Neural cell (in vitro differentiated cells): ENCODE results near the gene VCX3B. TPM values are rescaled to one million over a fixed set of nuclear protein-coding genes. Genes with fewer than 3 reads are reported as not detected.

ENCODE experiments used
- H2AFZ ChIP-seq: fragments of 200-600, 300-800 bp; sonication (generic), shearing (Covaris generic); 2 replicates; pipeline ENCODE4 v1.6.0; 2014; ENCODE audit warnings: low read depth, mild to moderate bottlenecking, antibody characterized with exemption, low read length, moderate library complexity
- H3F3A ChIP-seq: fragments of 200-600 bp; shearing (Covaris generic); 2 replicates; pipeline ENCODE4 v1.6.1; 2016; ENCODE audit warnings: mild to moderate bottlenecking, moderate library complexity, mixed read lengths, antibody characterized with exemption, low read length; ENCODE audit not compliant: insufficient read depth, poor library complexity, severe bottlenecking
- H3K27ac ChIP-seq: fragments of 200-600, 300-800 bp; sonication (generic), shearing (Covaris generic); 2 replicates; pipeline ENCODE4 v1.5.1; 2014; ENCODE audit warnings: mild to moderate bottlenecking, low read length, moderate library complexity
- H3K27me3 ChIP-seq: fragments of 300-800, 200-600 bp; sonication (generic), shearing (Covaris generic); 2 replicates; pipeline ENCODE4 v1.6.0; 2014; ENCODE audit warnings: mild to moderate bottlenecking, low read depth, low read length, moderate library complexity; ENCODE audit not compliant: insufficient read depth
- H3K36me3 ChIP-seq: fragments of 300-800, 200-600 bp; sonication (generic), shearing (Covaris generic); 2 replicates; pipeline ENCODE4 v1.5.1; 2014; ENCODE audit warnings: mild to moderate bottlenecking, antibody characterized with exemption, low read length, moderate library complexity; ENCODE audit not compliant: insufficient read depth
- H3K4me2 ChIP-seq: fragments of 300-800, 200-600 bp; sonication (generic), shearing (Covaris generic); 2 replicates; pipeline ENCODE4 v1.6.0; 2014; ENCODE audit warnings: mild to moderate bottlenecking, low read length
- H3K4me3 ChIP-seq: fragments of 300-800, 200-600 bp; sonication (generic), shearing (Covaris generic); 2 replicates; pipeline ENCODE4 v1.5.1; 2014; ENCODE audit warnings: mild to moderate bottlenecking, low read length, moderate library complexity
- H3K79me2 ChIP-seq: fragments of 200-600 bp; shearing (Covaris generic); replicated peaks from 2 replicates; pipeline ENCODE4 v1.6.0; 2014; ENCODE audit warnings: mild to moderate bottlenecking, low read length, moderate library complexity; ENCODE audit not compliant: insufficient read depth
- H3K9ac ChIP-seq: fragments of 300-800, 200-600 bp; sonication (generic), shearing (Covaris generic); 2 replicates; pipeline ENCODE4 v1.6.1; 2016; ENCODE audit warnings: mild to moderate bottlenecking, low read length, mixed read lengths
- H3K9me2 ChIP-seq: fragments of 200-600 bp; shearing (Covaris generic); 2 replicates; pipeline ENCODE4 v1.6.1; 2016; ENCODE audit warnings: mild to moderate bottlenecking, low read length, mixed read lengths; ENCODE audit not compliant: insufficient read depth
- H3K9me3 ChIP-seq: fragments of 200-600, 300-800 bp; sonication (generic), shearing (Covaris generic); 2 replicates; pipeline ENCODE4 v1.6.1; 2016; ENCODE audit warnings: mild to moderate bottlenecking, mixed run types, low read length, moderate library complexity, mixed read lengths
- H4K20me1 ChIP-seq: fragments of 200-600 bp; shearing (Covaris generic); 2 replicates; pipeline ENCODE4 v1.6.1; 2016; ENCODE audit warnings: mild to moderate bottlenecking, mixed run types; ENCODE audit not compliant: insufficient read depth
- EP300 ChIP-seq: fragments of 450-650 bp; conservative IDR thresholded peaks from 2 replicates; pipeline ENCODE4 v1.6.1; 2014; ENCODE audit warnings: antibody characterized with exemption, mild to moderate bottlenecking, moderate library complexity; ENCODE audit not compliant: poor library complexity, severe bottlenecking
- EZH2 ChIP-seq: fragments of 200-600, 300-800 bp; shearing (Covaris generic), sonication (generic); IDR thresholded peaks from 2 replicates; pipeline ENCODE4 v1.6.1; 2014; ENCODE audit warnings: antibody characterized with exemption, low read length, borderline replicate concordance, mild to moderate bottlenecking; ENCODE audit not compliant: insufficient read depth, poor library complexity, severe bottlenecking
- MXI1 ChIP-seq: fragments of 450-650 bp; conservative IDR thresholded peaks from 2 replicates; pipeline ENCODE4 v1.6.1; 2014; ENCODE audit warnings: antibody characterized with exemption, mild to moderate bottlenecking; ENCODE audit not compliant: poor library complexity, severe bottlenecking
- POLR2AphosphoS5 ChIP-seq: IDR thresholded peaks from 2 replicates; pipeline ENCODE4 v1.6.1; 2012
- RAD21 ChIP-seq: fragments of 450-650 bp; conservative IDR thresholded peaks from 2 replicates; pipeline ENCODE4 v1.6.1; 2014; ENCODE audit warnings: antibody characterized with exemption, mild to moderate bottlenecking, moderate library complexity
- SMC3 ChIP-seq: fragments of 450-650 bp; conservative IDR thresholded peaks from 2 replicates; pipeline ENCODE4 v1.6.1; 2014; ENCODE audit warnings: antibody characterized with exemption, mild to moderate bottlenecking, moderate library complexity; ENCODE audit not compliant: poor library complexity
- TAF1 ChIP-seq: IDR thresholded peaks from 2 replicates; pipeline ENCODE4 v1.6.1; 2012; ENCODE audit warnings: low read depth
- polyA plus RNA-seq: library from polyadenylated mRNA; depleted of rRNA; stranded (reverse); fragments of >200 nt; gene quantifications from 2 replicates; pipeline ENCODE4 v1.2.3, GENCODE V29; 2014
- TF ChIP-seq, protein P1 (sequence below): IDR thresholded peaks from 2 replicates; pipeline ENCODE4 v1.6.1; 2012; ENCODE audit warnings: borderline replicate concordance
- TF ChIP-seq, protein P2 (sequence below): fragments of 450-650 bp; IDR thresholded peaks from 2 replicates; pipeline ENCODE4 v1.5.1; 2014; ENCODE audit warnings: antibody characterized with exemption, mild to moderate bottlenecking, moderate library complexity; ENCODE audit not compliant: poor library complexity, severe bottlenecking

The VCX3B gene
- polyA plus RNA-seq, 1 donor from 2014 or later: not detected

DNA sequence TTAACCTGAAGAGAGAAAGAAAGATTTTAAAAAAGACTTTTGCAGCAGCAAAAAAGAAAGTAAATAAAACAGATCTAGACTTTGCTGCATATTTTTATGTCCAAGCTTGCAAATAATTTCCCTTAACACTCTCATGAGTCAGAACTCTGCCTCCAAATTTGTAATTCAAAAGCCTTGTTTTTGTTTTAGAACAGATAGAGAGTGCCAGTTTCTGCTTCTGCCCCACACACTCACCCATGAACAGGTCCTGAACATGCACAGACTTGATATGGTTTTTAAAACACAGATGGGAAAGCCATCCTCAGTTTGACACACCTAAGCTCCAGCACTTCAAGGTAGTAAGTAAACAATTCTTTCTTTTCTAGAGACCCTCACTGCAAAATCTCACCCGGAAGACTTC lies 39.7 kb upstream of the VCX3B start (continued):
- TF ChIP-seq POLR2AphosphoS5: no peak
- no peak for TF ChIP-seq SMC3
- no peak for TF ChIP-seq TAF1
- no peak for TF ChIP-seq RAD21

DNA sequence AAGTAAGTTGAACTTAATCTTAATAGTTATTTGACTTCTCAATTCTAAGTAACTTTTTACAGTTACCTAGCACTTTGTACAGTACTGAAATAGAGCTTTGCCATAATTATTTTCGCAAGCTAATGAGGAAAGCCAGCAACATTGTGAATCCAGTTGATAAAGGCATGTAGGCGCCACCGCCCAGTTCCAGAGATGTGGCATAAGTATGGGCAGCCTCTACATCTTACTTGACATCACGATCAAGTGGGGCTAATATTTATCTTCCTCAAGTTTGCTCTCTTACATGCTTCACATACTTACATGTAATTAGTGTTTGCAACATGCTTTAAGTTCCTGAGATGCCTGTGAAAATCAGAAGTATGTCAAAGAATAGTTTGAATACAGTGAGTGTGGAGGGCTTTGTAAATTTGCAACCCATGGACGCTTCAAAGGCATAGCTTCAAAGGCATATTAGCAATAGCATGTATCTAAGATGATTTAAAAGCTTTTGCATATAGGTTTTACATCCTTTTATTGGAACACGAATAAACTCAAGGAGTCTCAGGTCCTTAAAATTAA lies 34.9 kb upstream of the VCX3B start:
- TF ChIP-seq EP300 (no peak), RAD21 (no peak), MXI1 (no peak), TAF1 (no peak), POLR2AphosphoS5 (no peak), EZH2 (no peak), SMC3 (no peak)
- TF ChIP-seq, protein P1, sequence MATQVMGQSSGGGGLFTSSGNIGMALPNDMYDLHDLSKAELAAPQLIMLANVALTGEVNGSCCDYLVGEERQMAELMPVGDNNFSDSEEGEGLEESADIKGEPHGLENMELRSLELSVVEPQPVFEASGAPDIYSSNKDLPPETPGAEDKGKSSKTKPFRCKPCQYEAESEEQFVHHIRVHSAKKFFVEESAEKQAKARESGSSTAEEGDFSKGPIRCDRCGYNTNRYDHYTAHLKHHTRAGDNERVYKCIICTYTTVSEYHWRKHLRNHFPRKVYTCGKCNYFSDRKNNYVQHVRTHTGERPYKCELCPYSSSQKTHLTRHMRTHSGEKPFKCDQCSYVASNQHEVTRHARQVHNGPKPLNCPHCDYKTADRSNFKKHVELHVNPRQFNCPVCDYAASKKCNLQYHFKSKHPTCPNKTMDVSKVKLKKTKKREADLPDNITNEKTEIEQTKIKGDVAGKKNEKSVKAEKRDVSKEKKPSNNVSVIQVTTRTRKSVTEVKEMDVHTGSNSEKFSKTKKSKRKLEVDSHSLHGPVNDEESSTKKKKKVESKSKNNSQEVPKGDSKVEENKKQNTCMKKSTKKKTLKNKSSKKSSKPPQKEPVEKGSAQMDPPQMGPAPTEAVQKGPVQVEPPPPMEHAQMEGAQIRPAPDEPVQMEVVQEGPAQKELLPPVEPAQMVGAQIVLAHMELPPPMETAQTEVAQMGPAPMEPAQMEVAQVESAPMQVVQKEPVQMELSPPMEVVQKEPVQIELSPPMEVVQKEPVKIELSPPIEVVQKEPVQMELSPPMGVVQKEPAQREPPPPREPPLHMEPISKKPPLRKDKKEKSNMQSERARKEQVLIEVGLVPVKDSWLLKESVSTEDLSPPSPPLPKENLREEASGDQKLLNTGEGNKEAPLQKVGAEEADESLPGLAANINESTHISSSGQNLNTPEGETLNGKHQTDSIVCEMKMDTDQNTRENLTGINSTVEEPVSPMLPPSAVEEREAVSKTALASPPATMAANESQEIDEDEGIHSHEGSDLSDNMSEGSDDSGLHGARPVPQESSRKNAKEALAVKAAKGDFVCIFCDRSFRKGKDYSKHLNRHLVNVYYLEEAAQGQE: no peak
- TF ChIP-seq, protein P2, sequence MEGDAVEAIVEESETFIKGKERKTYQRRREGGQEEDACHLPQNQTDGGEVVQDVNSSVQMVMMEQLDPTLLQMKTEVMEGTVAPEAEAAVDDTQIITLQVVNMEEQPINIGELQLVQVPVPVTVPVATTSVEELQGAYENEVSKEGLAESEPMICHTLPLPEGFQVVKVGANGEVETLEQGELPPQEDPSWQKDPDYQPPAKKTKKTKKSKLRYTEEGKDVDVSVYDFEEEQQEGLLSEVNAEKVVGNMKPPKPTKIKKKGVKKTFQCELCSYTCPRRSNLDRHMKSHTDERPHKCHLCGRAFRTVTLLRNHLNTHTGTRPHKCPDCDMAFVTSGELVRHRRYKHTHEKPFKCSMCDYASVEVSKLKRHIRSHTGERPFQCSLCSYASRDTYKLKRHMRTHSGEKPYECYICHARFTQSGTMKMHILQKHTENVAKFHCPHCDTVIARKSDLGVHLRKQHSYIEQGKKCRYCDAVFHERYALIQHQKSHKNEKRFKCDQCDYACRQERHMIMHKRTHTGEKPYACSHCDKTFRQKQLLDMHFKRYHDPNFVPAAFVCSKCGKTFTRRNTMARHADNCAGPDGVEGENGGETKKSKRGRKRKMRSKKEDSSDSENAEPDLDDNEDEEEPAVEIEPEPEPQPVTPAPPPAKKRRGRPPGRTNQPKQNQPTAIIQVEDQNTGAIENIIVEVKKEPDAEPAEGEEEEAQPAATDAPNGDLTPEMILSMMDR: no peak
- Histone ChIP-seq H3K36me3 (no peaks in the 10 kb centered on the region), H3K9me2 (no peaks in the 10 kb centered on the region), H3K9me3 (no peaks in the 10 kb centered on the region), H3K27me3 (no peaks in the 10 kb centered on the region), H3K27ac (no peak overlapping the region), H3K4me3 (no peak overlapping the region), H3K4me2 (no peak overlapping the region), H2AFZ (no peak overlapping the region), H3F3A (no peaks in the 10 kb centered on the region), H3K9ac (no peak overlapping the region), H3K79me2 (no peaks in the 10 kb centered on the region), H4K20me1 (no peaks in the 10 kb centered on the region)

DNA sequence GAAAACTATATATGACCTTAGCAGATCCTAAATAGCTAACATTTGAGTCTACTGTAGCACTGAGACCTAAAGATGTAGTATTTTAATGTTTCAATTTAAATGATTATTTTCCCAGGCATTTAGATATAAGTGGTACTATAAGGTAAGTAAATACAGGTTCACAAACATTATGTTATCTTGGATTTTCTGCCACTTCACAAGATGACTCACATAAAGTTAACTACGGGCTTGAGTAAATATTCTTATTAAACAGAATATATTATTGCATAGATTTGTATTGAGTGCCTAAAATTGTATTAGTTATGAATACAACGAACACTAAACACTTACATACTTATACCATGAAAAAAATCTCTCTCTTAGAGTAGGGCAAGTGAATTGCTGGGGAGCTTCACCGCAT lies 34.2 kb upstream of the VCX3B start:
- Histone ChIP-seq H3K27ac (no peak overlapping the region), H3F3A (no peaks in the 10 kb centered on the region), H3K4me2 (no peak overlapping the region), H2AFZ (no peak overlapping the region), H3K36me3 (no peaks in the 10 kb centered on the region), H3K4me3 (no peak overlapping the region), H3K27me3 (no peaks in the 10 kb centered on the region), H3K9me2 (no peaks in the 10 kb centered on the region), H4K20me1 (no peaks in the 10 kb centered on the region), H3K9ac (no peak overlapping the region), H3K79me2 (no peaks in the 10 kb centered on the region), H3K9me3 (no peaks in the 10 kb centered on the region)
- TF ChIP-seq, protein P2: no peak
- TF ChIP-seq RAD21: no peak
- TF ChIP-seq SMC3: no peak
- TF ChIP-seq EZH2: no peak
- no peak for TF ChIP-seq MXI1
- TF ChIP-seq POLR2AphosphoS5: no peak
- no peak for TF ChIP-seq TAF1
- TF ChIP-seq, protein P1: no peak
- TF ChIP-seq EP300: no peak
